T-helper 2 cell treated with Interferon-gamma antibody and Interleukin-4, amounts not matched to agents 5 μg/mL and 100 μg/mL, for 36 hours (primary cell): Measurements from ENCODE around the gene GABRG3.

Experiments used
- DNase-seq: peaks from one replicate; pipeline ENCODE4 v3.0.0; 2021; ENCODE audit warnings: low spot score
- H3K27ac Mint-ChIP-seq: one replicate; pipeline ENCODE4 v1.8.0; 2021; ENCODE audit warnings: mild to moderate bottlenecking, mixed read lengths
- H3K27me3 Mint-ChIP-seq: one replicate; pipeline ENCODE4 v1.8.0; 2021; ENCODE audit warnings: low read depth, mixed read lengths
- H3K36me3 Mint-ChIP-seq: one replicate; pipeline ENCODE4 v1.8.0; 2021; ENCODE audit warnings: low read depth, mixed read lengths
- H3K4me1 Mint-ChIP-seq: one replicate; pipeline ENCODE4 v1.8.0; 2021; ENCODE audit warnings: low read depth, mixed read lengths
- H3K4me3 Mint-ChIP-seq: one replicate; pipeline ENCODE4 v1.8.0; 2022; ENCODE audit warnings: mild to moderate bottlenecking, moderate library complexity, mixed read lengths
- H3K9me3 Mint-ChIP-seq: one replicate; pipeline ENCODE4 v1.8.0; 2021; ENCODE audit warnings: mixed read lengths

GABRG3 gene

DNA sequence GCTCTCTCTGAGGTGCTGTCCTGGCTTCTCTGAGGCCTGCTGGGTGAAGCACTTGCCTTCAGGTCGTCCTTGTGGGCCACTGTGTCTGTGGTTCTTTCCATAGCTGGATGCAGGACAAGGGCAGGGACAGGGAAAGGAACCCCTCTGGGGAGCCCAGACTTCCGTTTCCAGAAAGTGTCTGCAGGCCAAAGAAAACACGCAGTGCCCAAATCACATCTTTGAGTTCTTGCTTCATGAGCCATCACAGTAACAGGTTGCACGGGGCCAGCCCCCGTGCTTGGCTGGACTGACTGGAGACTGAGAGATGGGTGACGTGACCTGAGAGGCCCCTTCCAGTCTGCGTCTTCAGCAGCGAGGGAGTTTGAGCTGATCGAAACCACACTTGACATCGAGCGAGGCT is 115.8 kb downstream of the GABRG3 start:
- Mint-ChIP-seq H3K4me3 (no peak overlapping the region), H3K27ac (no peak overlapping the region), H3K9me3 (peaks cover 39% of the 10 kb centered on the region), H3K36me3 (no peaks in the 10 kb centered on the region), H3K27me3 (no peaks in the 10 kb centered on the region), H3K4me1 (no peaks in the 10 kb centered on the region)
- no peak for DNase-seq

DNA sequence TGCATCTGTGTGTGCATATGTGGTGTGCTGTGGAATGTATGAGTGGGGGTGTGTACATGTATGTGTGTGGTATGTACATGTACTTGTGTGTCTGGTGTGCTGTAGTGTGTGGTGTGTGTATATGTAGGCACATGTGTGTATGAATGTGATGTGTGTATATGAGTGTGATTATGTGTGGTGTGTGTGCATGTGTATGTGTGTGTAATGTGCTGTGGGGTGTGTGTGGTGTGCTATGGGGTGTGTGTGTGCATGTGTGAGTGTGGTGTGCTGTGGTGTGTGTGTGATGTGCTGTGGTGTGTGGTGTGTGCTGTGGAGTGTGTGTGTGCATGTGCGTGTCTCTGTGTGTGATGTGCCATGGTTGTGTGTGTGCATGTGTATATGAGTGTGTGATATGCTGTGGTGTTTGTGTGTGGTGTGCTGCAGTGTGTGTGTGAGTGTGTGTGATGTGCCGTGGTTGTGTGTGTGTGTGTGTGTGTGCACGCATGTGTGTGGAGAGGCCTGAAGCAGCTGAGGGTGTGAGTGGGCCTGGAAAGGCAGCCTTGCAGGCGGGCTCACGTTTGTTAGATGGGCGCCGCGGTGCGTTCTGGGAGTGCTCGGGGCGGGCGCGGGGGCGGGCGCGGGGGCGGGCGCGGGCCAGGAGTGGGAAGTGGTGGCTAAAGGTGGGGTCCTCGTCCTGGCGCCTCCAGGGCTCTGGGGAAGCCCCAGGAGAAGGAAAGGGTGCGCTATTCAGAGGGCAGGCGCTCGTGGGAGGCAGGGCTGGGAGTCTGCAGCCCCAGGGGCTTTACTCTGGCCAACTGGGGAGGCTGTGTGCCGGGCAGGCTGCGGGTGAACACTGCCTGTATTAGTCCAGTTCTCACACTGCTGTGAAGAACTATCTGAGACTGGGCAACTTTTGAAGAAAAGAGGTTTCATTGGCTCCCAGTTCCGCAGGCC is 116.9 kb downstream of the GABRG3 start:
- H3K4me1 Mint-ChIP-seq = no peaks in the 10 kb centered on the region
- H3K9me3 Mint-ChIP-seq = peaks cover 38% of the 10 kb centered on the region
- no peaks in the 10 kb centered on the region for H3K27me3 Mint-ChIP-seq
- no peak overlapping the region for H3K4me3 Mint-ChIP-seq
- H3K36me3 Mint-ChIP-seq = no peaks in the 10 kb centered on the region
- no peak overlapping the region for H3K27ac Mint-ChIP-seq
- no peak for DNase-seq

DNA sequence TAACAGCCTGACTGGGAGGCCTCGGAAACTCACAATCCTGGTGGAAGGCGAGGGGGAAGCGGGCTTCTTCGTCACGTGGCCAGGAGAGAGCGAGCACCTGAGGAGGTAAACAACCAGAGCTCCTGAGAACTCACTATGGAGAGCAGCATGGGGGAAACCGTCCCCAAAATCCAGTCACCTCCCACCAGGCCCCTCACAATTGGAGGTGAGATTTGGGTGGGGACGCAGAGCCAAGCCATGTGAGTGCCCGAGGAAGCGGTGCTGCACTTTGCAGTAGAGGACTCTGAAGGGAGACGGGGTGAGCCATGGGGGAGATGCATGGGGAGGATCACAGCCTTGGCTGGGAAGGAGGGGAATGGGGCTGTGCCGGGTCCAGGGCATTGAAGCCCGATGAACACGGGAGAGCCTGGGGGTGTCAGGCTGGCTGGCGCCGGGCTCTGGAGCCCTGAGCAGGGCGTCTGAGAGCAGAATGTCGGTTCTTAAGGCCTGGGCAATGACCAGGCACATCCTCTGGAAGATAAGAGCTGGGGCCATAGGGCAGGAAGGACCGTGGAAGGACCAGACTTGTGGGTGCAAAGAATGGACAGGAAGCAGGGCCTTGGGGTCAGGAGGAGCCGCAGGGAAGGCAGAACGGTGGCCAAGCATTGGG is 117.7 kb downstream of the GABRG3 start:
- Mint-ChIP-seq H3K4me1 (no peaks in the 10 kb centered on the region), H3K27me3 (no peaks in the 10 kb centered on the region), H3K36me3 (no peaks in the 10 kb centered on the region), H3K4me3 (no peak overlapping the region), H3K9me3 (peaks cover 39% of the 10 kb centered on the region), H3K27ac (no peak overlapping the region)
- no peak for DNase-seq

DNA sequence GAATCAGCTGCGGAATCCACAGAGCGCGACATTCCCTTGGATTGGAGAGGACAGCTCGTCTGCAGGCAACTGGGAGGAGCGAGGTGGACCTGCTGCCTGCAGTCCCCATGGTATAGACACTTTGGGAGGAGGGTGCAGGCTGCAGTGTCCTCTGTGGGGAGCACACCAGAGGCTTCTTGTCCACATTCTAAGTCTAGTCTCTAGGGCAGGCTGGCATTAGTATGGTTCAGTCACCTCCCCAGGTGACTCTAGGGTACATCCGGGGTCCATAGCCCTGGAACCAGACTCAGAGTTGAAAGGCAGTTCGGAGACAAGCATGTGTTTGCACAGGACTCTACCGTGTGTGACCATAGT is 118.2 kb downstream of the GABRG3 start:
- DNase-seq = no peak
- no peaks in the 10 kb centered on the region for H3K36me3 Mint-ChIP-seq
- no peak overlapping the region for H3K27ac Mint-ChIP-seq
- no peaks in the 10 kb centered on the region for H3K27me3 Mint-ChIP-seq
- no peaks in the 10 kb centered on the region for H3K4me1 Mint-ChIP-seq
- no peak overlapping the region for H3K4me3 Mint-ChIP-seq
- H3K9me3 Mint-ChIP-seq = peaks cover 36% of the 10 kb centered on the region

DNA sequence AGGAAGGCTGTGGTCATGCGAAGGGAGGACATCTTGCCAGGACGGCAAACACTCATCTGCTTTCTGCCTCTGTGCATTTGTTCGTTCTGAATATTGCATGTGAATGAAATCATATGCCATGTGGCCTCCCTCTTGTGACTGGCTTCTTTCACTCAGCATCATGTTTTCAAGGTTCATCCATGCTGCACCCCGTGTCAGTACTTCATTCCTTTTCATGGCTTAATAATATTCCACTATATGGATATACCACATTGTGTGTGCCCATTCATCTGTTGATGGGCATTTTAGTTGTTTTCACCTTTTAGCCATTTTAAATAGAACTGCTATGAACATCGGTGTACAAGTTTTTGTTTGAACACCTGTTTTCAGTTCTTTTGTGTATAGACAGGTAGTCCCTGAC is 118.7 kb downstream of the GABRG3 start:
- DNase-seq = no peak
- no peaks in the 10 kb centered on the region for H3K36me3 Mint-ChIP-seq

DNA sequence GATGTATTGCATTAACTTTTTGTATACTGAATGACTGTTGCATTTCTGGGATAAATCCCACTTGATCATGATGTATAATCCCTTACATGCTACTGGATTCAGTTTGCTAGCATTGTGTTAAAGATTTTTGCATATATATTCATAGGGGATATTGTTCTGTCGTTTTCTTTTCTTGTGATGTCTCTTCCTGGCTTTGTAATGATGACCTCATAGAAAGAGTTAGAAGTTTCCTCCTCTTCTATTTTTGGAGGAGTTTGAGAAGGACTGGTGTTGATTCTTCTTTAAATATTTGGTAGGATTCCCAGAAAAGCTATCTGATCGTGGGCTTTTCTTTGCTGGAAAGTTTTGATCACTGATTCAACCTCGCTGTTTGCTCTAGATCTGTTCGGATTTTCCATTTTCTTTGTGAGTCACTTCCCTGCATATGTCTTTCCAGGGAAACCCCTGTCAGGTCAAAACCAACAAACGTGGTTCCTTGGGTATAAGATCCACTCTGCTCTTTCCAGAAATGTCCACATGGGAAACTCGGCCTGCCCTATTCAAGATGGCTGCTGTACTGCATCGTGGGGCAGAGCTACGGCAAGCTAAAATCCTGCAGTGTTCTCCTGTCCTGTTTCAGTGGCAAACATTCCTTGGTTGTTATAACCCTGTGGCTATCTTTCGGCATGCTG is 120.4 kb downstream of the GABRG3 start:
- Mint-ChIP-seq H3K27ac (no peak overlapping the region), H3K27me3 (no peaks in the 10 kb centered on the region), H3K9me3 (peaks cover 46% of the 10 kb centered on the region), H3K36me3 (no peaks in the 10 kb centered on the region), H3K4me1 (no peaks in the 10 kb centered on the region), H3K4me3 (no peak overlapping the region)
- no peak for DNase-seq

More for the DNA sequence above, 118.7 kb downstream of the GABRG3 start:
- Mint-ChIP-seq H3K4me3 (no peak overlapping the region), H3K27ac (no peak overlapping the region), H3K4me1 (no peaks in the 10 kb centered on the region), H3K27me3 (no peaks in the 10 kb centered on the region), H3K9me3 (peaks cover 35% of the 10 kb centered on the region)

DNA sequence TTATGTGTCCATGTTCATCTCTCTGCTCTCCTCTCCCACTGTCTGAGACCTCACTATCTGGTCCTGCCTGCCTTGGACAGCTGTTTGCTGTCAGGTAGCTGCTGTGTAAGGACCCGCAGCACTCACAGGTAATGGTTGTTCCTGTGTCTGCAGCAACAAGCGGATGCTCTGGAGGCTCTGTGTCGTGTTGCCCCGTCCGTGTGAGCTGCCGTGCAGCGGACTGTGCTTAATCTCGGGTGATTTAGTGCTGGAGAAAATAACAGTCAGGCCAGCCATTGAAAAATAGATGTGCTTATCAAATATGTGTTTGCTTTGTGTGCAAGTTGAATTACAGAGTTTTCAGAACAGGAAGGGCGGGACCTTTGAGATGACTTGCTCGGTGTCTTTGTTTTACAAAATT is 121.4 kb downstream of the GABRG3 start:
- Mint-ChIP-seq H3K4me3 (no peak overlapping the region), H3K27ac (no peak overlapping the region), H3K36me3 (no peaks in the 10 kb centered on the region), H3K27me3 (no peaks in the 10 kb centered on the region), H3K9me3 (peaks cover 46% of the 10 kb centered on the region), H3K4me1 (no peaks in the 10 kb centered on the region)
- no peak for DNase-seq

DNA sequence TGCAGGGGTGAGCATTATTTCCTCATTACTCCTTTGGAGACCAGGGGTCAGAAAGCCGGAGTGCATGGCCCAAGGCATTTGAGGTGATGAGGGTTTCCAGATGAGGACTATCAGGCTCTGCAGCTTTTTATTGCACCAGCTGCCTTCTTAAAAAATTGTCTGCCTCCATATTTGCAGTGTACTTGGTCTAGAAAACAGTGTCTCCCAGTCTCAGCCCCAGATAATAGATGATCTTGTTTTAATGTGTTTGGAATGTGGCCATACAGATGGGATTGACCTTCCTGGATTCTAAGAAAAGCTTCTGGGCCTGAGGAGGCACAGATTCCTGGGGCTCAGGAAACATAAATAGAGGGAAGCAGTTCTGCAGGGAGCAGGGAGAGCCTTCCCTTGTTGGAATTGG is 123.3 kb downstream of the GABRG3 start:
- Mint-ChIP-seq H3K27me3 (no peaks in the 10 kb centered on the region), H3K36me3 (no peaks in the 10 kb centered on the region), H3K9me3 (peaks cover 48% of the 10 kb centered on the region), H3K4me1 (no peaks in the 10 kb centered on the region), H3K27ac (no peak overlapping the region), H3K4me3 (no peak overlapping the region)
- no peak for DNase-seq

DNA sequence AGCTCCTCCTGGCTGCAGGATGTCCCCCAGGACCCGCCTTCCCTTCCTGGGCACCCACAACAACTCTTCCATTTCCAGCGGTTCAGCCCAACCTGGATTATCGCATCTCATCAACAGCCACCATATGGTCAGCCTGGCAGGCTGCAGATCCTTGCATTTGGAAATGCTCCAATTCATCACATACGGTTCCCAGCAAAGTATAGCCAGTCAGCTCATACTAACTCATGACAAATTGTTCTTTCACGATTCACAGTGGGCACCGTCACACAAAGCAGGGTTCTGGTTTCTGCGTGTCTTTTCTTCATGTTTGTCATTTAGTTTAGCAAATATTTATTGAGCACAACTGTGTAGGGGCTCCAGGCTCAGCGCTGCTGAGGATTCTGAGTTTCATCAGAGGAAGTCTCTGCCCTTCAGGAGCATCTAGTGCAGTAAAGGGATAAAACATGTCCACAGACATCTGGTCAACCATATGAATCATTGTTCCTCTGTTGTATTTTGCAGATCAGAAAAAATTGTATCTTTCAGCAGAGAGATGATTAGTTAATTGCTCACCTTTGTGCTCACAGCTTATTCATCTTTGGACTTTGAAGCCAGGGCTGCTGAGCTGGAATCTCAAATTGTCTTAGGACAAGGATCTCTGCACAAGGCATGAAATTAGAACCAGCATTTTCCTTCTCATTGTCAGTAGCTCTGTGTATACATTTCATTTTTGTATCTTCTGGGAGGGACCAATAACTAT is 125.1 kb downstream of the GABRG3 start:
- no peaks in the 10 kb centered on the region for H3K36me3 Mint-ChIP-seq
- H3K9me3 Mint-ChIP-seq = peaks cover 54% of the 10 kb centered on the region
- no peaks in the 10 kb centered on the region for H3K4me1 Mint-ChIP-seq
- no peak overlapping the region for H3K4me3 Mint-ChIP-seq
- no peak overlapping the region for H3K27ac Mint-ChIP-seq
- no peak for DNase-seq
- no peaks in the 10 kb centered on the region for H3K27me3 Mint-ChIP-seq

DNA sequence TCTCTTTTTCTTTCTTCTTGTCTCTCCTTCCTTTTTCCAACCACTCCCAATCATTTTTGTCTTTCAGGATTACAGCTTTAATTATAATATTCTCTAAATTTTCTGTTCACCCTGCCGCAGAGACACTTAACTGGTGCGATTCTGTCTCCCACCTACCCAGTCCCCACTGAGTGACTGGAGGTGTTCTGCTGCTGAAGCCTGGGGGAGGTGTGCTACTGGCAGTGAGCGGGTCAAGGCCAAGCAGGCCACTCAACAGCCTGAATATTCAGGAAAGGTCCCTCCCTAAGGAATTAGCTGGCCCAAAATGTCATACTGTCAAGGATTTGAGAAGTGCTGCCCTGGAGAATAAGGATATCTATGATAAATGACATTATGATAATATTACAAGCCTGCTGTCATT is 126.5 kb downstream of the GABRG3 start:
- Mint-ChIP-seq H3K4me1 (no peaks in the 10 kb centered on the region), H3K27ac (no peak overlapping the region), H3K36me3 (no peaks in the 10 kb centered on the region), H3K27me3 (no peaks in the 10 kb centered on the region), H3K4me3 (no peak overlapping the region), H3K9me3 (peaks cover 47% of the 10 kb centered on the region)
- no peak for DNase-seq

DNA sequence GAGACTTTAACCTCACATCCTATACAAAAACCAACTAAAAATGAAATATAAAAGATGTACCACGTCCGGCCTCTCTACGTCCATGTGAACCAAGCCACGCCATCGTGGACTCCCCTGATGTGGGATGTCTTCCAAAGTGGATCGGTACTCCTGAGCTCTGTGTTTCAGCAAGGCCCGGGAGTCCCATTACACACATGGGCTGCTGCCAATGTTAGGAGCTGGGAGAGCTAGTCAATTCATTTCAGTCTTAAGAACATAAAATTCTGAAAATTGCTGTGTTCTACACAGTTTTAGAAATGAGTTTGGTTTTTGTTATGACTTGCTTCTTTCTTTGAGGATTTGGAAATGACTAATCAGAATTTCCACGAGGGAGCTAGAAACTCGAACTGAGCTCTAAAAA is 131.0 kb downstream of the GABRG3 start:
- Mint-ChIP-seq H3K36me3 (no peaks in the 10 kb centered on the region), H3K9me3 (peaks cover 34% of the 10 kb centered on the region)

DNA sequence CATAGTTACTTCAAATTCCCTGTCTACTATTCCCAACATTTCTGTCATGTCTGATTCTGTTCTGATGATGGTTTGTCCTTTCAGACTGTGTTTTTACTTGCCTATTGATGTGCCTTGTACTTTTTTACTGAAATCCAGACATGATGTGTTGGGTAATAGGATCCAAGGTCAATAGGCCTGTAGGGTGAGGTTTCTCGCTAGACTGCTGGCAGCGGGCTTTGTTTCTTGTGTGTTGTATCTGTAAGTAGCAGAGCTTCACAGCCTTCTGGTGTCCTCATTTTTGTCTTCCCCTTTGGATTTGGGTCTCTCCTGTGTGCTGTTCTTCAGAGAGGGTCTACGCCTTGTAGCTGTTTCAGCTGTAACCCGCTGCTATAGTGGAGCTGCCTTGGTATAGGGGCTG is 140.3 kb downstream of the GABRG3 start:
- H3K36me3 Mint-ChIP-seq = no peaks in the 10 kb centered on the region
- H3K4me1 Mint-ChIP-seq = no peaks in the 10 kb centered on the region
- no peak overlapping the region for H3K27ac Mint-ChIP-seq
- no peak for DNase-seq
- H3K4me3 Mint-ChIP-seq = no peak overlapping the region
- peaks cover 14% of the 10 kb centered on the region for H3K9me3 Mint-ChIP-seq
- H3K27me3 Mint-ChIP-seq = no peaks in the 10 kb centered on the region

More for the DNA sequence above, 131.0 kb downstream of the GABRG3 start:
- no peaks in the 10 kb centered on the region for H3K4me1 Mint-ChIP-seq
- DNase-seq = no peak
- no peaks in the 10 kb centered on the region for H3K27me3 Mint-ChIP-seq
- no peak overlapping the region for H3K4me3 Mint-ChIP-seq
- no peak overlapping the region for H3K27ac Mint-ChIP-seq

DNA sequence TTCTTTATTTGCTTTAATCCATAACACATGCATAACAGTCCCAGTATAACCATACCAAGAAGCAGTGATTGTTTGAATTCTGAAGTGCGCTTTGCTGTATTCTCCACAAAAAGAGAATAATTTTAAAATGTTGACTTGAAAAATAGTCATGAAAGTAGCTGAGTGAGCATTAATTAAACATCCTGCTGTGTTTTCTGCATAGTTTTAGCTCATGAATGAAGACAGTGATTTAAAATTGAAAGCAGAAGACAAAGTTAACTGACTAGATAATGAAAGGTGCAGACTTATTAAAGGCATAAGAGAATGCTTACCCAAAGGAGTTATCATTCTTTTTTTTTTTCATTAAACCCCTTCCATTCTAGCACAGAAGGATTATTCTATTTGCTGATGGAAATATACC is 143.5 kb downstream of the GABRG3 start:
- Mint-ChIP-seq H3K36me3 (no peaks in the 10 kb centered on the region), H3K27ac (no peak overlapping the region), H3K4me3 (no peak overlapping the region), H3K27me3 (no peaks in the 10 kb centered on the region), H3K4me1 (no peaks in the 10 kb centered on the region), H3K9me3 (peaks cover 29% of the 10 kb centered on the region)
- DNase-seq = no peak
